ENCODE data around the gene PRKN. TPM values are rescaled to one million over a fixed set of nuclear protein-coding genes. Genes with fewer than 3 reads are reported as not detected.
A peak's percentile ranks its signal among the peaks of the same experiment; 100 is the strongest.

Gene PRKN
- total RNA-seq, 1 experiment from 2014 or later = not detected

DNA sequence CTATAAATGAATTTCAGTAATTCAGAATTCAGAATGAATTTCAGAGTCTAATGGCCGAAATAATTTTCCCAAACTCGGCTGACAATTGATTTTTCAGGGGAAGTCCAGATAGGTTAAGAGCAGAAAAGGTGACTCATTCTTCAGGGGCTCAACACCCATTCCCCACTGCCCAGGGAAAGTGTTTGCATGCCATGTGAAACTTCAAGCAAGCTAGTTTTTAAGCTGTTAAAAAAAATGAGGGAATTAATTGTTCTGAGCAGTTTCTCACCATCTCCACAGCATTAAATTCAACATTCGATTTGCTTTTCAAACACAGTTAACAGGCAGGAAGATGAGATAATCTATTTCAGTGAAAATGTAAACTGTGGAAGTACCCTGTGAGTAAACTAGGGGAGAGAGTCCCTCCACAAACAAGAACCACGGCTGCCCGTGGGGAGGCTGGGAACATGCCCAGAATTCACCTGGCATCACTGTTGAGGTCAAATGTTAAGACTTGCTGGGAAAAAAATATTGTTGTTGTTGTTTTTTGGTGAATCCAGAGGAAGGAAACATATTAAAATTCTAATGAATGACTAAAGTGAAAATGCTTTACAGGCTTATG is 803.0 kb downstream of the PRKN start:
- H3K27me3 ChIP-seq (ENCODE audit: insufficient read depth, low read depth) = peaks cover 9% of the 10 kb centered on the region
- H3K4me1 ChIP-seq (replicated peaks; ENCODE audit: insufficient read depth) = no peaks in the 10 kb centered on the region
- no peak overlapping the region for H3K4me3 ChIP-seq
- ChIA-PET POLR2A (ENCODE audit: unreplicated experiment) (no interaction called here), CTCF (no interaction called here)
- no TSS peak for BruUV-seq (replicated peaks)
- H3F3A ChIP-seq (ENCODE audit: insufficient read depth, low read depth) = no peaks in the 10 kb centered on the region
- no peak overlapping the region for H3K4me2 ChIP-seq
- H3K9me2 ChIP-seq (ENCODE audit: insufficient read depth) = no peaks in the 10 kb centered on the region; the same call in 1 of the 2 replicates
- no peaks in the 10 kb centered on the region for H3K9me3 ChIP-seq (ENCODE audit: insufficient read depth, low read depth)
- H3K27ac ChIP-seq = no peak overlapping the region
- H3K79me2 ChIP-seq (ENCODE audit: low read depth) = no peaks in the 10 kb centered on the region
- no peaks in the 10 kb centered on the region for H4K20me1 ChIP-seq (ENCODE audit: insufficient read depth)
- no peak for DNase-seq
- TF ChIP-seq CTCF (conservative IDR thresholded peaks at IDR 0.05) = no peak
- TF ChIP-seq EZH2 (IDR thresholded peaks at IDR 0.05; ENCODE audit: low read depth) = no peak
- no peak overlapping the region for H2AFZ ChIP-seq
- no peaks in the 10 kb centered on the region for H3K36me3 ChIP-seq (ENCODE audit: low read depth)
- intact Hi-C loops (cut with micrococcal nuclease; ENCODE audit: unreplicated experiment) = no loop called here

DNA sequence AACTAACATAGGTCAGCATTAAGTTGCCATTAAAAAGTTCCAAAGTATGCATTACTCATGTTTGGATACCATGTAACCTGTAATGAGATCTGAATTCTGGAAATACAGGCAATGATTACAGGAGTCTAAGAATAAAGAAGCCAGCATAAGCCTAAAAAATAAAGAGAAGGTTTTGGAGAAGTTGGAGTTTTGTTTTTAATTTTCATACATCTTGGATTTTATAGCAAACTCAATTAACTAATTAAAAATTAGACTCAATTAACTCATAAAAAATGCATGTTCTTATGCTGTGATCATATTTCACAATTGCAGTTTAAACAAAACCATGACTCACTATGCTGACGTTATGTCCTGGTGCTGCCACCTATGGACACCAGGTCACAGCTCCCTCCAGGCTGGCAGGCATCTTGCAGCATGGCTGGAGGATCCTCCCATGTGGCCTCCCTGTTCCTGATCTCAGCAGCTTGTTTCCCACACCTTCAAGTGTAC is 804.9 kb downstream of the PRKN start:
- Histone ChIP-seq H3K4me2 (no peak overlapping the region), H3K4me1 (replicated peaks; ENCODE audit: insufficient read depth) (no peaks in the 10 kb centered on the region), H3K79me2 (ENCODE audit: low read depth) (no peaks in the 10 kb centered on the region), H3K9me2 (ENCODE audit: insufficient read depth) (no peaks in the 10 kb centered on the region; the same call in 1 of the 2 replicates), H2AFZ (no peak overlapping the region), H3K36me3 (ENCODE audit: low read depth) (no peaks in the 10 kb centered on the region), H3K27me3 (ENCODE audit: insufficient read depth, low read depth) (peaks cover 9% of the 10 kb centered on the region), H3K9me3 (ENCODE audit: insufficient read depth, low read depth) (no peaks in the 10 kb centered on the region), H3F3A (ENCODE audit: insufficient read depth, low read depth) (no peaks in the 10 kb centered on the region), H4K20me1 (ENCODE audit: insufficient read depth) (no peaks in the 10 kb centered on the region), H3K4me3 (no peak overlapping the region), H3K27ac (no peak overlapping the region)
- TF ChIP-seq CTCF (conservative IDR thresholded peaks at IDR 0.05) = peak; percentile 39; the same call in 1 of the 2 replicates
- TF ChIP-seq EZH2 (IDR thresholded peaks at IDR 0.05; ENCODE audit: low read depth) = no peak
- POLR2A ChIA-PET (ENCODE audit: unreplicated experiment) = no interaction called here
- intact Hi-C loops (cut with micrococcal nuclease; ENCODE audit: unreplicated experiment) = no loop called here
- CTCF ChIA-PET = no interaction called here
- peak; percentile 6 to 49 for DNase-seq
- no TSS peak for BruUV-seq (replicated peaks)

- TF ChIP-seq EZH2 (IDR thresholded peaks at IDR 0.05; ENCODE audit: low read depth) (no peak), CTCF (conservative IDR thresholded peaks at IDR 0.05) (no peak)
- no peaks in the 10 kb centered on the region for H3K79me2 ChIP-seq (ENCODE audit: low read depth)
- H3K4me2 ChIP-seq = no peak overlapping the region
- no peaks in the 10 kb centered on the region; the same call in 1 of the 2 replicates for H3K9me2 ChIP-seq (ENCODE audit: insufficient read depth)
- ChIA-PET POLR2A (ENCODE audit: unreplicated experiment) (no interaction called here), CTCF (no interaction called here)
- H3K4me3 ChIP-seq = no peak overlapping the region
- H3K4me1 ChIP-seq (replicated peaks; ENCODE audit: insufficient read depth) = no peaks in the 10 kb centered on the region
- no peak for DNase-seq
- H3K36me3 ChIP-seq (ENCODE audit: low read depth) = no peaks in the 10 kb centered on the region
- no peaks in the 10 kb centered on the region for H3F3A ChIP-seq (ENCODE audit: insufficient read depth, low read depth)
- no peak overlapping the region for H3K27ac ChIP-seq
- intact Hi-C loops (cut with micrococcal nuclease; ENCODE audit: unreplicated experiment) = no loop called here
- no peak overlapping the region for H2AFZ ChIP-seq
- H3K27me3 ChIP-seq (ENCODE audit: insufficient read depth, low read depth) = peaks cover 9% of the 10 kb centered on the region
- H4K20me1 ChIP-seq (ENCODE audit: insufficient read depth) = no peaks in the 10 kb centered on the region
- no peaks in the 10 kb centered on the region for H3K9me3 ChIP-seq (ENCODE audit: insufficient read depth, low read depth)
- no TSS peak for BruUV-seq (replicated peaks)
Measured at GRCh38 chr6:161921602-161922395, 805.8 kb downstream of the PRKN start.
